HG03442 (cell line): ENCODE data around the gene HAUS7.

ENCODE experiments used
- ATAC-seq: cut with Tn5 transposase; IDR thresholded peaks from one replicate; pipeline ENCODE4 v1.9.1; 2021; ENCODE audit warnings: mild to moderate bottlenecking, moderate library complexity; ENCODE audit not compliant: unreplicated experiment

HAUS7 gene

GRCh38 chrX:153457136-153457825 is 13.1 kb downstream of the HAUS7 start:
- no peak for ATAC-seq

GRCh38 chrX:153456704-153457103 is 13.7 kb downstream of the HAUS7 start:
- ATAC-seq, result no peak

GRCh38 chrX:153456161-153456560 is 14.2 kb downstream of the HAUS7 start:
- ATAC-seq, result no peak

- ATAC-seq, result no peak
Measured at GRCh38 chrX:153455571-153455970, 14.8 kb downstream of the HAUS7 start.

GRCh38 chrX:153454901-153455550 is 15.3 kb downstream of the HAUS7 start:
- ATAC-seq, result no peak

GRCh38 chrX:153450949-153451277 is 19.5 kb downstream of the HAUS7 start:
- ATAC-seq, result no peak

- no peak for ATAC-seq
Measured at GRCh38 chrX:153450114-153450948, 20.0 kb downstream of the HAUS7 start.

- ATAC-seq, result no peak
Measured at GRCh38 chrX:153449368-153450113, 20.8 kb downstream of the HAUS7 start.

GRCh38 chrX:153448556-153449367 is 21.6 kb downstream of the HAUS7 start:
- ATAC-seq, result no peak

- no peak for ATAC-seq
Measured at GRCh38 chrX:153447581-153447960, 22.8 kb downstream of the HAUS7 start.

GRCh38 chrX:153446950-153447580 is 23.3 kb downstream of the HAUS7 start:
- ATAC-seq, result no peak

GRCh38 chrX:153446636-153446936 is 23.8 kb downstream of the HAUS7 start:
- ATAC-seq, result no peak

GRCh38 chrX:153445856-153446635 is 24.3 kb downstream of the HAUS7 start, which contains the start of gene TREX2:
Gene TREX2 (minus strand): TSS chrX:153446056. CDS start chrX:153445430, 626 bp downstream.
- ATAC-seq, result no peak

GRCh38 chrX:153445106-153445855 is 25.1 kb downstream of the HAUS7 start:
- no peak for ATAC-seq

- no peak for ATAC-seq
Measured at GRCh38 chrX:153444333-153445011, 25.9 kb downstream of the HAUS7 start.

GRCh38 chrX:153443476-153444332 is 26.7 kb downstream of the HAUS7 start:
- no peak for ATAC-seq

- ATAC-seq, result no peak
Measured at GRCh38 chrX:153442463-153442862, 27.9 kb downstream of the HAUS7 start.
